ENCODE results near the gene POLR2H. TPM values are rescaled to one million over a fixed set of nuclear protein-coding genes. Genes with fewer than 3 reads are reported as not detected.

Gene POLR2H
- total and polyA plus RNA-seq, 2 donors (not counting 1 experiment from before 2014, with no cell fraction given) = 60.4 to 106 TPM

DNA sequence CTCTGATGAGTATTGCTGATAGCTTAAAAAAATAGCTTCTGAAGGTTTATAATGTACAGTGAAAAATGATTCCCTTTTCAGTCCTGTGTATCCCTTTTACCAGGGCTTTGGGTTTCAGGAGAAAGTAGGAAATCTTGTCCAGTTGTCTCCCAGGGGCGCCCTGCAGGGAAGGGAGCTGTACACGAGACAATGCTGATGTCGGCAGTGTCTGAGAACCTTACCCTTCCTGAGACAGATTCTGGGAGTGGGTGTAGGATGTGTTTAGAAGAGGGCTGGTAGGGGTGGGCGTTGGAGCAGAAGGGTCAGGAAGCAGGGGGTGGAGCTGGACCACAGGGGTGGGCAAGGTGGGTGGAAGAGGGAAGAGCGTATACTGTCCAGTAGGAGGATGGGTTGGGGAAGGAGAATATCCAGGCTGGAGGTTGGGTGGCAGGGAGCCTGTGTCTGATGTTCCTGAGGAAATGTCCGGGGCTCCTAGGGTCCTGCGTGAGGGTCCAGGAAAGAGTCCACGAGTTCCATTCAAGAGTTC lies 10.8 kb downstream of the POLR2H start:
- ATAC-seq (ENCODE audit: low read depth) = no peak
- no peaks in the 10 kb centered on the region for H3K9me3 Mint-ChIP-seq (ENCODE audit: insufficient read depth)

DNA sequence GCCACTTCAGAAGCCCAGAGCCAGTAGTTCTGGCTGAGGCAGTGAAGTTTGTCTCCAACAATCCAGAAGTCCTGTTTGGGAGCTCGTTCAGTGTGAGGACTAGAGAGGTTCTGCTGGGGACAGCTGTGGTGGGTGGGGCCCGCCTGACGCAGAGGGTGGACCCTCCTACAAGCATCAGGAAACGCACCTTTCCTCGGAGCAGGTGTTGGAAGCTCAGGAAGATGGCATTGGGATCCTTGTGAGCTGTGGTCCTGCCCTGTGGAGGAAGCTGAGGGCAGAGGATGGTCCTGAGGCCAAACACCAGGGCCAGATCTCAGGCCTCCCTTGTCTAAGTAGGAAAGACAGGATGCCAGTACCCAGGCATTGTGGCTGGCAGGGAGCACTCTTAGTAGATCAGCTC lies 11.4 kb downstream of the POLR2H start:
- H3K27ac Mint-ChIP-seq = no peak overlapping the region
- Histone ChIP-seq H3K27me3 (replicated peaks in 1 of 4; ENCODE audit: control extremely low read depth in 1 of 4, control insufficient read depth in 3 of 4, insufficient read depth in 4 of 4, low read length in 3 of 4) (peaks cover 0 to 20% (median 2%) of the 10 kb centered on the region in 4 experiments), H3K4me1 (ENCODE audit: control insufficient read depth in 2 of 2, insufficient read depth in 2 of 2, low read length in 2 of 2) (no peaks in the 10 kb centered on the region), H3K4me3 (ENCODE audit: control extremely low read depth in 1 of 5, extremely low read depth in 1 of 5, insufficient read depth in 1 of 5, low read depth in 2 of 5, low read length in 4 of 5) (no peak overlapping the region), H4K20me1 (ENCODE audit: control insufficient read depth, insufficient read depth, low read length, poor library complexity, severe bottlenecking) (no peaks in the 10 kb centered on the region), H3K4me2 (replicated peaks; ENCODE audit: low read depth, low read length, poor library complexity, severe bottlenecking) (no peak overlapping the region), H3K27ac (ENCODE audit: low read length in 2 of 2) (no peak overlapping the region), H3K9ac (ENCODE audit: low read length) (no peak overlapping the region), H3K36me3 (replicated peaks in 1 of 2; ENCODE audit: control extremely low read depth in 1 of 2, control insufficient read depth in 1 of 2, extremely low read depth in 1 of 2, insufficient read depth in 2 of 2, low read length in 1 of 2) (peaks cover 0 to 17% of the 10 kb centered on the region in 2 experiments), H3K79me2 (ENCODE audit: control insufficient read depth, insufficient read depth, low read length) (no peaks in the 10 kb centered on the region), H3K9me3 (ENCODE audit: control extremely low read depth in 1 of 3, control insufficient read depth in 2 of 3, insufficient read depth in 1 of 3, low read length in 2 of 3) (no peaks in the 10 kb centered on the region), H2AFZ (ENCODE audit: insufficient read depth, low read depth, low read length, poor library complexity, severe bottlenecking) (no peak overlapping the region)
- no peaks in the 10 kb centered on the region for H3K9me3 Mint-ChIP-seq (ENCODE audit: insufficient read depth)
- ChIA-PET POLR2A (no interaction called here), CTCF (interaction anchor here (1.1 to 7.4 kb wide), 5 partner anchors 19 to 172 kb away, joined by 3 to 107 read pairs (median 10); no protein-coding TSS in a partner anchor)
- DNase-seq = no peak
- H3K4me3 Mint-ChIP-seq = no peak overlapping the region
- intact Hi-C loops (cut with micrococcal nuclease) = no loop called here
- H3K4me1 Mint-ChIP-seq = peaks cover 2% of the 10 kb centered on the region
- TF ChIP-seq, protein P1, sequence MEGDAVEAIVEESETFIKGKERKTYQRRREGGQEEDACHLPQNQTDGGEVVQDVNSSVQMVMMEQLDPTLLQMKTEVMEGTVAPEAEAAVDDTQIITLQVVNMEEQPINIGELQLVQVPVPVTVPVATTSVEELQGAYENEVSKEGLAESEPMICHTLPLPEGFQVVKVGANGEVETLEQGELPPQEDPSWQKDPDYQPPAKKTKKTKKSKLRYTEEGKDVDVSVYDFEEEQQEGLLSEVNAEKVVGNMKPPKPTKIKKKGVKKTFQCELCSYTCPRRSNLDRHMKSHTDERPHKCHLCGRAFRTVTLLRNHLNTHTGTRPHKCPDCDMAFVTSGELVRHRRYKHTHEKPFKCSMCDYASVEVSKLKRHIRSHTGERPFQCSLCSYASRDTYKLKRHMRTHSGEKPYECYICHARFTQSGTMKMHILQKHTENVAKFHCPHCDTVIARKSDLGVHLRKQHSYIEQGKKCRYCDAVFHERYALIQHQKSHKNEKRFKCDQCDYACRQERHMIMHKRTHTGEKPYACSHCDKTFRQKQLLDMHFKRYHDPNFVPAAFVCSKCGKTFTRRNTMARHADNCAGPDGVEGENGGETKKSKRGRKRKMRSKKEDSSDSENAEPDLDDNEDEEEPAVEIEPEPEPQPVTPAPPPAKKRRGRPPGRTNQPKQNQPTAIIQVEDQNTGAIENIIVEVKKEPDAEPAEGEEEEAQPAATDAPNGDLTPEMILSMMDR (IDR thresholded peaks at IDR 0.05) = no peak
- no peak for TF ChIP-seq EZH2 (IDR thresholded peaks at IDR 0.05; ENCODE audit: borderline replicate concordance, insufficient read depth, low read depth, low read length, poor library complexity, severe bottlenecking)
- peaks cover 27% of the 10 kb centered on the region for H3K27me3 Mint-ChIP-seq
- 88% methylated on average over 5 of the region's 5 CpGs for WGBS (ENCODE audit: insufficient coverage)
- ATAC-seq (ENCODE audit: low read depth) = no peak

More for the DNA sequence above, 10.8 kb downstream of the POLR2H start:
- ChIA-PET CTCF (interaction anchor here (0.5 to 7.4 kb wide), 12 partner anchors 9 to 412 kb away, joined by 3 to 107 read pairs (median 6); partner anchors contain the start of gene EPHB3), POLR2A (no interaction called here)
- Mint-ChIP-seq H3K4me3 (no peak overlapping the region), H3K27ac (no peak overlapping the region), H3K4me1 (peaks cover 2% of the 10 kb centered on the region), H3K27me3 (peaks cover 22% of the 10 kb centered on the region)
- Histone ChIP-seq H3K9me3 (ENCODE audit: control extremely low read depth in 1 of 3, control insufficient read depth in 2 of 3, insufficient read depth in 1 of 3, low read length in 2 of 3) (no peaks in the 10 kb centered on the region), H3K9ac (ENCODE audit: low read length) (no peak overlapping the region), H2AFZ (ENCODE audit: insufficient read depth, low read depth, low read length, poor library complexity, severe bottlenecking) (no peak overlapping the region), H3K4me1 (ENCODE audit: control insufficient read depth in 2 of 2, insufficient read depth in 2 of 2, low read length in 2 of 2) (no peaks in the 10 kb centered on the region), H3K27me3 (replicated peaks in 1 of 4; ENCODE audit: control extremely low read depth in 1 of 4, control insufficient read depth in 3 of 4, insufficient read depth in 4 of 4, low read length in 3 of 4) (peaks cover 0 to 14% (median 0%) of the 10 kb centered on the region in 4 experiments), H3K27ac (ENCODE audit: low read length in 2 of 2) (no peak overlapping the region), H3K4me3 (ENCODE audit: control extremely low read depth in 1 of 5, extremely low read depth in 1 of 5, insufficient read depth in 1 of 5, low read depth in 2 of 5, low read length in 4 of 5) (no peak overlapping the region), H4K20me1 (ENCODE audit: control insufficient read depth, insufficient read depth, low read length, poor library complexity, severe bottlenecking) (no peaks in the 10 kb centered on the region), H3K79me2 (ENCODE audit: control insufficient read depth, insufficient read depth, low read length) (no peaks in the 10 kb centered on the region), H3K36me3 (replicated peaks in 1 of 2; ENCODE audit: control extremely low read depth in 1 of 2, control insufficient read depth in 1 of 2, extremely low read depth in 1 of 2, insufficient read depth in 2 of 2, low read length in 1 of 2) (peaks cover 0 to 17% of the 10 kb centered on the region in 2 experiments), H3K4me2 (replicated peaks; ENCODE audit: low read depth, low read length, poor library complexity, severe bottlenecking) (no peak overlapping the region)
- no peak for TF ChIP-seq EZH2 (IDR thresholded peaks at IDR 0.05; ENCODE audit: borderline replicate concordance, insufficient read depth, low read depth, low read length, poor library complexity, severe bottlenecking)
- TF ChIP-seq, protein P1 (IDR thresholded peaks at IDR 0.05) = no peak
- intact Hi-C loops (cut with micrococcal nuclease) = no loop called here
- whole genome bisulfite sequencing (ENCODE audit: insufficient coverage) = 76% methylated on average over 8 of the region's 8 CpGs
- no peak for DNase-seq
